Left lung (tissue), 10 donors: ENCODE measurements around the gene CKS2. TPM values are rescaled to one million over a fixed set of nuclear protein-coding genes. Genes with fewer than 3 reads are reported as not detected.

Source experiments
- ATAC-seq: fragments of 200-7000 bp; cut with Tn5 transposase; one replicate; pipeline ENCODE4 v1.9.1; 2020; ENCODE audit warnings: moderate library complexity
- DNase-seq, 4 donors: peaks; one replicate each; pipeline ENCODE4 v3.0.0-alpha.2; 2013 to 2020
- H3K27ac ChIP-seq, 2 donors: fragments of 200-600 bp; sonication (generic) in 1 of 2; one replicate each; pipeline versions ENCODE4 v1.5.0 to v1.8.0; 2020 to 2021
- H3K27me3 ChIP-seq, 2 donors: fragments of 200-600 bp; sonication (generic) in 1 of 2; one replicate each; pipeline versions ENCODE4 v1.5.0 to v1.8.0; 2020 to 2021
- H3K36me3 ChIP-seq, 2 donors: fragments of 200-600 bp; sonication (generic) in 1 of 2; one replicate each; pipeline versions ENCODE4 v1.5.0 to v1.8.0; 2020 to 2021
- H3K4me1 ChIP-seq, 2 donors: fragments of 200-600 bp; one replicate each; pipeline ENCODE4 v1.8.0; 2021
- H3K4me3 ChIP-seq, 2 donors: fragments of 200-600 bp; sonication (generic) in 1 of 2; one replicate each; pipeline versions ENCODE4 v1.5.0 to v1.8.0; 2020 to 2021; ENCODE audit warnings: mild to moderate bottlenecking in 1 of 2
- H3K9me3 ChIP-seq, 2 donors: fragments of 200-600 bp; sonication (generic) in 1 of 2; one replicate each; pipeline versions ENCODE4 v1.5.0 to v1.8.0; 2020 to 2021
- intact Hi-C, 2 donors: fragments of 100-400 bp; cut with DNase I; formaldehyde crosslinking; loops; one replicate each; pipeline versions ENCODE4 v1.11.2 to v1.14.2; 2022
- polyA plus RNA-seq, 6 donors: library from polyadenylated mRNA; unstranded; fragments of 120-200 nt; gene quantifications; one replicate each; pipeline ENCODE4 v1.2.1, GENCODE V29; 2013; ENCODE audit not compliant: insufficient read length in 6 of 6
- total RNA-seq, 2 donors: library from RNA; stranded (reverse); fragmentation: NEBNext Ultra II Directional; extraction: Animal tissue kit (Norgen Biotek cat#: 25700); gene quantifications; one replicate each; pipeline ENCODE4 v1.2.1, GENCODE V29; 2021
- TF ChIP-seq, protein P1 (sequence below), 2 donors: fragments of 200-600 bp; sonication (generic) in 1 of 2; IDR thresholded peaks; one replicate each; pipeline versions ENCODE4 v1.5.0 to v1.8.0; 2021; ENCODE audit warnings: antibody characterized with exemption in 2 of 2
- donor health status: DM: no; HTN: yes; CAD: no.
- donor health status: DM: no; HTN: no; CAD: no.

CKS2 gene
- total and polyA plus RNA-seq, 8 donors: 43.1 to 127 (median 74.6) TPM

DNA sequence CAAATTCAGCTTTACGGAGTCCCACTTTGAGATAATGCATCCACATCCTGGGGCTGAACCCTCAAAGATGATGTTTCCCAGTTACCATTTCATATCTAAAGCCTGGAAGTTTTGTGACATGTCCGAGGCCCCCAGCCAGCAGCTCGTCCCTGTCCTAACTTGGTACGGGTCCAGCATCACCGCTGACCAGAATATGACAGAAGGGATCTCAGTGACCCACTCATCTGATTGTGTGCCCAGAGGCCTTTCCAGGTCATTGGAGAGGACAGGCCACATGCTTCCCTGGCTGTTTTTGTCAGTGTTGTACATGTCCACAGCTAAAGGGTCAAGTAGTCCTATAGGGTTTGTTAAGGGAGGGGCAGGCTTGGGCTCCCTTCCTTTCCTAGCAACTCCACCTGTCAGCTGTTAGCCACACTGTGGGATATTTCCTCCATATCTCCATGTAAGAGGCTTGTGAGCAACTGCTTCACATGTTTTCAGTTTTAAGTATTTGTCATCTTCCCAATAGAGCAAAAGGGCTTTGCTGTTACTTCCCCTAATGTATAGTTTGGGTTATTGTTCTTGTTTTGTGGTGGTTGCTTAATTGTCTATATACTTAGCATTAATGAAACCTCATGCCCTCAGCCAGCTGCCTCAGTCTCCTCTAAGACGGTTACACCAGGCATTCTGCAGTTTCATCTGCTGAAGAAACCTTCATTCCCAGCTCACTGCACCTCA is 40.7 kb downstream of the CKS2 start:
- ATAC-seq: peak; percentile 18
- Histone ChIP-seq H3K36me3 (peaks cover 6 to 100% of the 10 kb centered on the region in 2 donors), H3K4me3 (no peak overlapping the region), H3K4me1 (peaks cover 0 to 24% of the 10 kb centered on the region in 2 donors), H3K27me3 (no peaks in the 10 kb centered on the region), H3K9me3 (no peaks in the 10 kb centered on the region), H3K27ac (peak overlapping the region in 1 of 2 donors; percentile 55)
- DNase-seq: no peak
- intact Hi-C loops: no loop called here
- TF ChIP-seq, protein P1, sequence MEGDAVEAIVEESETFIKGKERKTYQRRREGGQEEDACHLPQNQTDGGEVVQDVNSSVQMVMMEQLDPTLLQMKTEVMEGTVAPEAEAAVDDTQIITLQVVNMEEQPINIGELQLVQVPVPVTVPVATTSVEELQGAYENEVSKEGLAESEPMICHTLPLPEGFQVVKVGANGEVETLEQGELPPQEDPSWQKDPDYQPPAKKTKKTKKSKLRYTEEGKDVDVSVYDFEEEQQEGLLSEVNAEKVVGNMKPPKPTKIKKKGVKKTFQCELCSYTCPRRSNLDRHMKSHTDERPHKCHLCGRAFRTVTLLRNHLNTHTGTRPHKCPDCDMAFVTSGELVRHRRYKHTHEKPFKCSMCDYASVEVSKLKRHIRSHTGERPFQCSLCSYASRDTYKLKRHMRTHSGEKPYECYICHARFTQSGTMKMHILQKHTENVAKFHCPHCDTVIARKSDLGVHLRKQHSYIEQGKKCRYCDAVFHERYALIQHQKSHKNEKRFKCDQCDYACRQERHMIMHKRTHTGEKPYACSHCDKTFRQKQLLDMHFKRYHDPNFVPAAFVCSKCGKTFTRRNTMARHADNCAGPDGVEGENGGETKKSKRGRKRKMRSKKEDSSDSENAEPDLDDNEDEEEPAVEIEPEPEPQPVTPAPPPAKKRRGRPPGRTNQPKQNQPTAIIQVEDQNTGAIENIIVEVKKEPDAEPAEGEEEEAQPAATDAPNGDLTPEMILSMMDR (IDR thresholded peaks at IDR 0.05): no peak

DNA sequence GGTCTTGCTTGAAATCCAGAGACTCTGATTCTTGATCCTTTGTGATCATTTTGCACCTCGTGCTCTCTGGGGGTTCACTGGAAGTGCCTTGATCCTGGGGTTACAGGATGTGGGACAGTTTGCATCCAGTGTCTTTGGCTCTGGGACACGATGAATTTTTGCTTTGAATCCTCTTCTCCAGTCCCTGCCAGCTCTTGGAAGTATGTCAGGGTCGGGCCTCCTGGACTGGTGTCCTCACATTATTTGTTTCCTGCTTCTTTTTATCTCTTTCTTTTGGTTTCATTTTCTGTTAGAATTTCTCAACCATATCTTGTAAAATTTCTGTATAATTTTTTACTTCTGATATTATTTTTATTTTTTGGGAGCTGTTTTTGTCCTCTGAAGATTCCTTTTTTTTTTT is 41.5 kb downstream of the CKS2 start:
- ATAC-seq (no peak), DNase-seq (no peak)
- Histone ChIP-seq H3K9me3 (no peaks in the 10 kb centered on the region), H3K27ac (peak overlapping the region in 1 of 2 donors; percentile 39), H3K36me3 (peaks cover 6 to 100% of the 10 kb centered on the region in 2 donors), H3K4me1 (peaks cover 0 to 24% of the 10 kb centered on the region in 2 donors), H3K27me3 (no peaks in the 10 kb centered on the region), H3K4me3 (no peak overlapping the region)
- intact Hi-C loops: no loop called here
- TF ChIP-seq, protein P1 (IDR thresholded peaks at IDR 0.05): no peak

DNA sequence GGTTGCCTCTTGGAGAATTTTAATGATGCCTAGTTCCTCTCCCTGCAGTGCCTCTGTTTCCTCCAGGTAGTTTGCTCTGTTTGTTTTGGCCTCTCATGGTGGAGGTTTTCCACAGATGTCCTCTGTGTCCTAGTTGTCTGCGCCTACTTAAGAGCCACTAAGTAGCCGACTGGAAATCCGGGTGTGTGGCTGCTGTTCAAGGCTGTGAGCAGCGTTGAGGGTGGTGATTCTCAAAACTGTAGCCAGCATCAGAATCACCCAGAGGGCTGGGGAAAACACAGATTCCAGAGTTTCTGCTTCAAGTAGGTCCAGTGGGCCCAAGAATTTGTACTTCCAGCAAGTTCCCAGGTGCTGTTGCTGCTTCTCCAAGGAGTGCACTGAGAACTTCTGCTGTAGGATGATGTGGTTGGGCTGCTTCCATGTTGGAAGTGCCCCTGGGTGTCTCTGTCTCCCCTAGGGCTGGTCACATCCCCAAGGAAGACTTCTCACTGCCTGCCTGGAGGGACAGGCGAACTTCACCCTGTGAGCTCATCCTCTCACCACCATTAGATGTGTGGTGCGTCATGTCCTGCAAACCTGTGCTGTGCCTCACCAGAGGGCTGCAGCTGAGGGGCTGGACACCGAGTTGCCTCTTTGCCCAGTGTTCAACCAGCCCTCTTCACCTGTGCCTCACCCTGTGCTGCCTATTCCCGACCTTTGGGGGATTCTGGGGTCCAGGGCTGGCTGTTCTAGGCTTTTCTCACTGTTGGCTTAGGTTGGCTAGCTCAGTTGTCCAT is 42.1 kb downstream of the CKS2 start:
- TF ChIP-seq, protein P1 (IDR thresholded peaks at IDR 0.05): no peak
- DNase-seq (no peak), ATAC-seq (peak; percentile 44)
- Histone ChIP-seq H3K27me3 (no peaks in the 10 kb centered on the region), H3K9me3 (no peaks in the 10 kb centered on the region), H3K27ac (no peak overlapping the region), H3K4me3 (no peak overlapping the region), H3K36me3 (peaks cover 6 to 100% of the 10 kb centered on the region in 2 donors), H3K4me1 (peaks cover 0 to 24% of the 10 kb centered on the region in 2 donors)
- intact Hi-C loops: no loop called here

DNA sequence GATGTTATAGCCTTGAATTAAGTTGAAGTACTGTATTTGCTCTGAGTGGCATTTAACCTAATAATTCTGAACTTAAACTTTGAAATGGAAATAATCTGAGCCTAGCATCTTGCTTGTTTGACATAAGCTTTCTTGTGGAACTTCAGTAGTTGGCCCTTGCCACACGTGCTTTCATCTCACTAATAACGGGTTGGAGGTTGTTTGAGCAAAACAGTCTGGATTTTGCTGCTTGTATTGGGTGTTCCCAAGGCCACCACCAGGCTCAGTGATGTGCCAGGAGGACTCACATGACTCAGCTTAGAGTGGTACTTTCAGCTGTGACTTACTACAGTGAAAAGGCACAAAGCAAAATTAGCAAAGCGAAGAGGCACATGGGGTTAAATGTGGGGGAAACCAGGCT is 43.0 kb downstream of the CKS2 start:
- Histone ChIP-seq H3K27me3 (no peaks in the 10 kb centered on the region), H3K4me3 (no peak overlapping the region), H3K27ac (no peak overlapping the region), H3K9me3 (no peaks in the 10 kb centered on the region), H3K36me3 (peaks cover 6 to 100% of the 10 kb centered on the region in 2 donors), H3K4me1 (peaks cover 0 to 24% of the 10 kb centered on the region in 2 donors)
- no peak for DNase-seq
- TF ChIP-seq, protein P1 (IDR thresholded peaks at IDR 0.05): no peak
- no peak for ATAC-seq
- intact Hi-C loops: no loop called here

DNA sequence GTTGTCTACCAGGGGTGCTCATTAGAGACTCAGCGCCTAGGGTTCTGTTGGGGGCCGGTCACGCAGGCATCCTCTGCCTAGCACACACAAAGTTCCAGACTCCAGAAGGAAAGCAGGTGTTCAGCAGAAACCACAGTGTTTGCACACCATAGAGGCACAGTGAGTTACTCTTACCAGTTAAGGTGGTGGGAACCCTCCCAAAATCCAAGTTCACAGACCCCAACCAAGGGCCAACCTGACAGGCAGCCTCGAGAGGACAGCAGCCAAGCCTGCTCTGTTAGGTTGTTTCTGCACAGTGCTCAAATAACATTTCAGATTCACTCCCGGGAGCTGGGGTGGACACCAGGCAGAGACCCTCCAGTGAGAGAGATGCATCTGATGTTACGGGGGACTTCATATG is 43.5 kb downstream of the CKS2 start:
- H3K9me3 ChIP-seq: no peaks in the 10 kb centered on the region
- H3K27me3 ChIP-seq: no peaks in the 10 kb centered on the region
- H3K36me3 ChIP-seq: peaks cover 6 to 100% of the 10 kb centered on the region in 2 donors
- TF ChIP-seq, protein P1 (IDR thresholded peaks at IDR 0.05): no peak
- H3K4me3 ChIP-seq: no peak overlapping the region
- DNase-seq: no peak
- no peak overlapping the region for H3K27ac ChIP-seq
- ATAC-seq: no peak
- peaks cover 0 to 25% of the 10 kb centered on the region in 2 donors for H3K4me1 ChIP-seq
- intact Hi-C loops: no loop called here
